IMR-90 (cell line): ENCODE data around the gene EXOC4. TPM values are rescaled to one million over a fixed set of nuclear protein-coding genes. Genes with fewer than 3 reads are reported as not detected.

Experiments
- ATAC-seq: fragments of 200-7000 bp; cut with Tn5 transposase; 2 replicates; pipeline ENCODE4 v1.9.1; 2020; ENCODE audit warnings: low read depth, mild to moderate bottlenecking, moderate library complexity
- BruUV-seq: library from RNA; stranded (reverse); fragments of 400-500 nt; replicated peaks from 2 replicates; lab custom pipeline; 2021; lab: Mats Ljungman, UMichigan
- CTCF ChIA-PET: fragments of 300-600 bp; formaldehyde crosslinking; extraction: SDS; loops from one replicate; lab custom pipeline; 2021; ENCODE audit warnings: antibody characterized with exemption; lab: Yijun Ruan, JAX
- POLR2A ChIA-PET: fragments of 300-600 bp; sonication (Branson Sonifier 250); formaldehyde crosslinking; loops from one replicate; lab custom pipeline; 2022; ENCODE audit warnings: antibody characterized with exemption; ENCODE audit not compliant: unreplicated experiment; lab: Charles Lee
- DNase-seq: peaks from one replicate; pipeline ENCODE4 v3.0.0; 2013
- H2AFZ ChIP-seq: replicated peaks from 2 replicates; pipeline ENCODE3; 2013; ENCODE audit warnings: low read length, mild to moderate bottlenecking; ENCODE audit not compliant: poor library complexity
- H2AK5ac ChIP-seq: 2 replicates; pipeline ENCODE4 v1.6.1; 2013; ENCODE audit warnings: low read depth, low read length, inconsistent platforms
- H2AK9ac ChIP-seq: replicated peaks from 2 replicates; pipeline ENCODE3; 2013; ENCODE audit warnings: mild to moderate bottlenecking, low read depth, low read length, moderate library complexity; ENCODE audit not compliant: poor library complexity
- H2BK120ac ChIP-seq: 2 replicates; pipeline ENCODE4 v1.6.1; 2013; ENCODE audit warnings: low read depth, low read length, inconsistent platforms
- H2BK15ac ChIP-seq: 3 replicates; pipeline ENCODE4 v1.6.1; 2013; ENCODE audit warnings: low read depth, low read length, inconsistent platforms
- H2BK20ac ChIP-seq: 2 replicates; pipeline ENCODE4 v1.6.1; 2013; ENCODE audit warnings: low read depth, mild to moderate bottlenecking, inconsistent platforms, low read length, moderate library complexity
- H2BK5ac ChIP-seq: 2 replicates; pipeline ENCODE4 v1.6.1; 2013; ENCODE audit warnings: mild to moderate bottlenecking, low read depth, low read length, inconsistent platforms; ENCODE audit not compliant: poor library complexity, severe bottlenecking
- H3K14ac ChIP-seq: replicated peaks from 2 replicates; pipeline ENCODE4 v1.6.1; 2013; ENCODE audit warnings: low read depth, low read length, inconsistent platforms
- H3K18ac ChIP-seq: 2 replicates; pipeline ENCODE4 v1.6.1; 2013; ENCODE audit warnings: low read depth, low read length, control low read depth
- H3K23ac ChIP-seq: 2 replicates; pipeline ENCODE4 v1.6.1; 2013; ENCODE audit warnings: low read depth, low read length, inconsistent platforms
- H3K27ac ChIP-seq: 2 replicates; pipeline ENCODE4 v1.5.1; 2013; ENCODE audit warnings: mild to moderate bottlenecking, control low read depth, low read length; ENCODE audit not compliant: insufficient read depth
- H3K27me3 ChIP-seq: 2 replicates; pipeline ENCODE4 v1.6.1; 2013; ENCODE audit warnings: low read length; ENCODE audit not compliant: control insufficient read depth, insufficient read depth
- H3K36me3 ChIP-seq: 2 replicates; pipeline ENCODE4 v1.6.1; 2013; ENCODE audit warnings: low read length, mixed read lengths; ENCODE audit not compliant: control insufficient read depth, insufficient read depth
- H3K4ac ChIP-seq: 2 replicates; pipeline ENCODE4 v1.6.1; 2013; ENCODE audit warnings: low read depth, low read length, inconsistent platforms
- H3K4me1 ChIP-seq: 2 replicates; pipeline ENCODE4 v1.6.1; 2013; ENCODE audit warnings: low read length, mixed read lengths; ENCODE audit not compliant: control insufficient read depth, insufficient read depth
- H3K4me2 ChIP-seq: 2 replicates; pipeline ENCODE4 v1.6.1; 2013; ENCODE audit warnings: low read depth, mild to moderate bottlenecking, control low read depth, low read length, moderate library complexity
- H3K4me3 ChIP-seq: 2 replicates; pipeline ENCODE4 v1.5.1; 2013; ENCODE audit warnings: low read depth, mild to moderate bottlenecking, control low read depth, low read length, moderate library complexity; ENCODE audit not compliant: insufficient read depth
- H3K56ac ChIP-seq: 2 replicates; pipeline ENCODE4 v1.6.1; 2013; ENCODE audit warnings: low read length, inconsistent platforms; ENCODE audit not compliant: insufficient read depth; ENCODE audit errors: extremely low read depth
- H3K79me1 ChIP-seq, 2 experiments: 2 replicates each; pipeline ENCODE4 v1.6.1; 2013; ENCODE audit warnings: low read length in 2 of 2, inconsistent platforms in 1 of 2, low read depth in 1 of 2
- H3K9ac ChIP-seq: 2 replicates; pipeline ENCODE4 v1.6.1; 2013; ENCODE audit warnings: low read depth, low read length, control low read depth
- H3K9me1 ChIP-seq: 2 replicates; pipeline ENCODE4 v1.6.1; 2013; ENCODE audit warnings: low read length, inconsistent platforms; ENCODE audit not compliant: insufficient read depth
- H3K9me3 ChIP-seq: 2 replicates; pipeline ENCODE4 v1.6.1; 2013; ENCODE audit warnings: low read length; ENCODE audit not compliant: control insufficient read depth, insufficient read depth
- H4K20me1 ChIP-seq: 2 replicates; pipeline ENCODE4 v1.6.1; 2013; ENCODE audit warnings: low read length, inconsistent platforms; ENCODE audit not compliant: insufficient read depth
- H4K5ac ChIP-seq: 2 replicates; pipeline ENCODE4 v1.6.1; 2013; ENCODE audit warnings: mild to moderate bottlenecking, low read depth, low read length, control low read depth
- H4K8ac ChIP-seq, 2 experiments: 2 replicates each; pipeline ENCODE4 v1.6.1; 2013; ENCODE audit warnings: low read depth in 2 of 2, low read length in 2 of 2, control low read depth in 1 of 2, inconsistent platforms in 1 of 2
- H4K91ac ChIP-seq: 2 replicates; pipeline ENCODE4 v1.6.1; 2013; ENCODE audit warnings: low read depth, low read length, inconsistent platforms; ENCODE audit not compliant: insufficient read depth
- BHLHE40 ChIP-seq: fragments of 150-350 bp; IDR thresholded peaks from 2 replicates; pipeline ENCODE4 v1.6.1; 2016; ENCODE audit warnings: mild to moderate bottlenecking, low read depth, low read length
- CEBPB ChIP-seq: IDR thresholded peaks from 2 replicates; pipeline ENCODE4 v1.6.1; 2012; ENCODE audit warnings: low read depth, low read length, improper control_type of control experiment
- CHD1 ChIP-seq: IDR thresholded peaks from 2 replicates; pipeline ENCODE4 v1.6.1; 2012; ENCODE audit warnings: low read depth, low read length, improper control_type of control experiment
- CTCF ChIP-seq: conservative IDR thresholded peaks from 2 replicates; pipeline ENCODE4 v1.5.1; 2012; ENCODE audit warnings: mild to moderate bottlenecking, low read depth, low read length, improper control_type of control experiment
- ELK1 ChIP-seq: fragments of 150-350 bp; IDR thresholded peaks from 2 replicates; pipeline ENCODE4 v1.6.1; 2016; ENCODE audit warnings: low read depth, mild to moderate bottlenecking, low read length, moderate library complexity, borderline replicate concordance
- FOS ChIP-seq: fragments of 150-350 bp; IDR thresholded peaks from 2 replicates; pipeline ENCODE4 v1.6.1; 2016; ENCODE audit warnings: low read depth, low read length
- MAFK ChIP-seq: IDR thresholded peaks from 2 replicates; pipeline ENCODE4 v1.6.1; 2012; ENCODE audit warnings: low read depth, low read length, improper control_type of control experiment
- MAZ ChIP-seq: IDR thresholded peaks from 2 replicates; pipeline ENCODE4 v1.6.1; 2012; ENCODE audit warnings: low read depth, mild to moderate bottlenecking, low read length, improper control_type of control experiment, moderate library complexity, borderline replicate concordance
- MXI1 ChIP-seq: IDR thresholded peaks from 2 replicates; pipeline ENCODE4 v1.6.1; 2012; ENCODE audit warnings: low read depth, mild to moderate bottlenecking, low read length, moderate library complexity, borderline replicate concordance
- NFE2L2 ChIP-seq: fragments of 150-350 bp; IDR thresholded peaks from 2 replicates; pipeline ENCODE4 v1.6.1; 2016; ENCODE audit warnings: low read depth, mild to moderate bottlenecking, low read length
- POLR2A ChIP-seq: IDR thresholded peaks from 2 replicates; pipeline ENCODE4 v1.6.1; 2012; ENCODE audit warnings: mild to moderate bottlenecking, low read depth, low read length
- RAD21 ChIP-seq: IDR thresholded peaks from 2 replicates; pipeline ENCODE4 v1.6.1; 2012; ENCODE audit warnings: low read length, improper control_type of control experiment
- RCOR1 ChIP-seq: IDR thresholded peaks from 2 replicates; pipeline ENCODE4 v1.6.1; 2012; ENCODE audit warnings: mild to moderate bottlenecking, low read length, improper control_type of control experiment; ENCODE audit not compliant: insufficient replicate concordance
- RFX5 ChIP-seq: IDR thresholded peaks from 2 replicates; pipeline ENCODE4 v1.8.0; 2012; ENCODE audit warnings: low read depth, mild to moderate bottlenecking, low read length, moderate library complexity
- SMC3 ChIP-seq: fragments of 150-350 bp; IDR thresholded peaks from 2 replicates; pipeline ENCODE4 v1.6.1; 2016; ENCODE audit warnings: low read depth, mild to moderate bottlenecking, antibody characterized with exemption, low read length, moderate library complexity
- USF2 ChIP-seq: fragments of 150-350 bp; IDR thresholded peaks from 2 replicates; pipeline ENCODE4 v1.6.1; 2017; ENCODE audit warnings: mild to moderate bottlenecking, antibody characterized with exemption, low read length, low read depth
- WGBS, 2 experiments: methylation state at CpG; one replicate each; pipeline versions ENCODE4 v1.1.5 to v1.1.7; 2013; ENCODE audit warnings: missing lambda C conversion rate in 2 of 2; ENCODE audit not compliant: insufficient read length in 1 of 2; ENCODE audit errors: extremely low coverage in 2 of 2; 5-methylcytosine and 5-hydroxymethylcytosine counted together
- dilution Hi-C: fragments of 300-500 bp; cut with HindIII; formaldehyde crosslinking; loops from one replicate; pipeline ENCODE4 v1.14.3; 2018; ENCODE audit warnings: low sequenced_read_pairs; ENCODE audit not compliant: unreplicated experiment
- in situ Hi-C: fragments of 300-500 bp; cut with MboI; formaldehyde crosslinking; loops from 3 replicates; pipeline ENCODE4 v1.14.3; 2019; ENCODE audit warnings: low sequenced_read_pairs, inconsistent platforms, mixed read lengths
- intact Hi-C: fragments of 100-400 bp; cut with micrococcal nuclease; formaldehyde crosslinking; loops from 2 replicates; pipeline ENCODE4 v1.10.0; 2022
- polyA plus RNA-seq, 3 experiments: library from polyadenylated mRNA; depleted of rRNA; stranded (reverse); fragments of >200 nt; gene quantifications; 2 replicates each; pipeline ENCODE4 v1.2.3, GENCODE V29; 2012; ENCODE audit warnings: low replicate concordance in 1 of 3
- total RNA-seq: library from RNA; depleted of rRNA; stranded (reverse); fragments of >200 nt; gene quantifications from 2 replicates; pipeline ENCODE4 v1.2.3, GENCODE V29; 2012

The EXOC4 gene
- total and polyA plus RNA-seq, 2 of the 4 experiments (the other 2 are of a cell fraction): 25.4 to 94.6 TPM

- no peak overlapping the region for H3K9ac ChIP-seq
- intact Hi-C loops: no loop called here
- H2BK5ac ChIP-seq: no peak overlapping the region
- no TSS peak for BruUV-seq
- ATAC-seq (no peak), DNase-seq (no peak)
- no peak overlapping the region for H2BK20ac ChIP-seq
- no CpG with 5 or more reads among the region's 3 CpGs for WGBS, 2 experiments
- H3K27me3 ChIP-seq: no peaks in the 10 kb centered on the region
- no peak overlapping the region for H3K27ac ChIP-seq
- POLR2A ChIA-PET: no interaction called here
- dilution Hi-C loops: no loop called here
- H4K20me1 ChIP-seq: no peaks in the 10 kb centered on the region
- H4K91ac ChIP-seq: no peak overlapping the region
- H3K18ac ChIP-seq: no peak overlapping the region
- no peak overlapping the region for H3K4me3 ChIP-seq
- no peak overlapping the region for H2AK5ac ChIP-seq
- H2AK9ac ChIP-seq: no peak overlapping the region
- no peak overlapping the region for H4K8ac ChIP-seq
- in situ Hi-C loops: no loop called here
- H2AFZ ChIP-seq: no peak overlapping the region
- H3K79me1 ChIP-seq: no peaks in the 10 kb centered on the region
- no peak overlapping the region for H3K4ac ChIP-seq
- CTCF ChIA-PET: interaction anchor here (0.8 kb wide), 1 partner anchor 16 kb away, joined by 3 read pairs; no protein-coding TSS in a partner anchor
- 0 out of 2 replicates have a peak, but pooled peaks cover 2% of the 10 kb centered on the region for H3K4me1 ChIP-seq
- H3K36me3 ChIP-seq: no peaks in the 10 kb centered on the region
- no peak overlapping the region for H3K4me2 ChIP-seq
- no peak overlapping the region for H3K14ac ChIP-seq
- no peak overlapping the region for H4K5ac ChIP-seq
- no peak overlapping the region for H2BK15ac ChIP-seq
- TF ChIP-seq RFX5 (no peak), RAD21 (no peak), CTCF (no peak), NFE2L2 (no peak), CHD1 (no peak), FOS (no peak), ELK1 (no peak), MXI1 (no peak), MAFK (no peak), USF2 (no peak), POLR2A (no peak), BHLHE40 (no peak), SMC3 (no peak), CEBPB (no peak), MAZ (no peak), RCOR1 (no peak)
- H2BK120ac ChIP-seq: no peak overlapping the region
- no peak overlapping the region for H3K23ac ChIP-seq
- H3K9me3 ChIP-seq: no peaks in the 10 kb centered on the region
- H3K56ac ChIP-seq: no peak overlapping the region
- H3K9me1 ChIP-seq: no peaks in the 10 kb centered on the region
Measured at GRCh38 chr7:133543657-133544056, 290.8 kb downstream of the EXOC4 start.
